Right ventricle myocardium superior (tissue), 1 donor: ENCODE results near the gene THUMPD3. TPM values are rescaled to one million over a fixed set of nuclear protein-coding genes. Genes with fewer than 3 reads are reported as not detected.

Experiments used
- ATAC-seq: fragments of 200-7000 bp; cut with Tn5 transposase; one replicate; pipeline ENCODE4 v1.9.1; 2020; ENCODE audit warnings: mild to moderate bottlenecking; ENCODE audit not compliant: poor library complexity
- DNase-seq: peaks from one replicate; pipeline ENCODE4 v3.0.0-alpha.2; 2020
- intact Hi-C: fragments of 100-400 bp; cut with DNase I; formaldehyde crosslinking; loops from one replicate; pipeline ENCODE4 v1.11.2; 2022
- total RNA-seq: library from RNA; stranded (reverse); fragmentation: NEBNext Ultra II Directional; extraction: Animal tissue kit (Norgen Biotek cat#: 25700); gene quantifications from one replicate; pipeline ENCODE4 v1.2.1, GENCODE V29; 2021
- donor health status: DM: no; HTN: yes; CAD: no; lungs with severe emphysema.

THUMPD3 gene
- total RNA-seq, 1 donor from 2014 or later = 52.9 TPM

- intact Hi-C loops = no loop called here
- ATAC-seq (no peak), DNase-seq (no peak)
Measured at GRCh38 chr3:9390265-9390888, 27.5 kb downstream of the THUMPD3 start.

DNA sequence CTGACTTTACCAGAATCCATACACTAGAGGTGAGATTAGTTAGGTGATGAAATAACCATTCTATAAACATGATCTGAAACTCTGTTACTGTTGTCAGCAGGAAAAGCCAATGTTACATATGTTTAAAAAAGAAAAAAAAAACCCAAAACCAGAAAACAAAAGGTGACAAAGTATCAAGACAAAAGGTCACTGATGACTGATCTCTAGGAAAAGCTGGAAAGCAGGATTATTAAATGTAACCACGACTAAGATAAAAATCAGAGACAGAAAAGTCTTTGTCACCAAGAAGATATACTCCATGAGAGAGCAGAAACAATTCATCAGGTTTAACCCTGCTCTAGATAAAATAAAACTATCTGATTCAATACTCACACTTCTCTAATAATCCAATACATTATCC is 29.2 kb downstream of the THUMPD3 start:
- no peak for DNase-seq
- intact Hi-C loops = no loop called here
- ATAC-seq = no peak

DNA sequence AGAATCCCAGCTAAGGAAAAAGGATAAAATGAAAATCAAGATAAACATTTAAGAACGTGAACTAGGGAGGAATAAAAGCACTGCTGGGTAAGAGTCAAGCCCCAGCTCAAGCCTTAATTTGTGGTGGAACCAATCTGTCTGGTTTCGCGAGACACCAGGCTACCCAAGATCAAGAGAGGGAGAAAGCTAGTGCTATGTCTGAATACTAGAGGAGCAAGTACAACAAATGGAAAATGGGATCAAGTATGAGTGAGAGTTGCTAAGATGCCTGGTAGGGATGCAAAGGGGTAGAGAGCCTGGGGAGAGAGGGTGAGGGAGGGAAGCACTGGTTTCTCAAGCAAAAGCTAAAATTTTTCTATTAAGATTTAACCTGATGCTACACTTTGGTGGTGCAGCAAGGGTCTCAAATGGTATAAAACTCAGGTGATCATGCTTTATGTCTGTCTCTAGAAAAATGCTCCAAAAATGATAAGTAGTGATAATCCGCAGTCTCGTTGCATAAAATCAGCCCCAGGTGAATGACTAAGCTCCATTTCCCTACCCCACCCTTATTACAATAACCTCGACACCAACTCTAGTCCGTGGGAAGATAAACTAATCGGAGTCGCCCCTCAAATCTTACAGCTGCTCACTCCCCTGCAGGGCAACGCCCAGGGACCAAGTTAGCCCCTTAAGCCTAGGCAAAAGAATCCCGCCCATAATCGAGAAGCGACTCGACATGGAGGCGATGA is 32.9 kb downstream of the THUMPD3 start:
- ATAC-seq (no peak), DNase-seq (no peak)
- intact Hi-C loops = no loop called here

- intact Hi-C loops = no loop called here
- DNase-seq (no peak), ATAC-seq (peak; percentile 33)
Measured at GRCh38 chr3:9396301-9396631, 33.4 kb downstream of the THUMPD3 start.

DNA sequence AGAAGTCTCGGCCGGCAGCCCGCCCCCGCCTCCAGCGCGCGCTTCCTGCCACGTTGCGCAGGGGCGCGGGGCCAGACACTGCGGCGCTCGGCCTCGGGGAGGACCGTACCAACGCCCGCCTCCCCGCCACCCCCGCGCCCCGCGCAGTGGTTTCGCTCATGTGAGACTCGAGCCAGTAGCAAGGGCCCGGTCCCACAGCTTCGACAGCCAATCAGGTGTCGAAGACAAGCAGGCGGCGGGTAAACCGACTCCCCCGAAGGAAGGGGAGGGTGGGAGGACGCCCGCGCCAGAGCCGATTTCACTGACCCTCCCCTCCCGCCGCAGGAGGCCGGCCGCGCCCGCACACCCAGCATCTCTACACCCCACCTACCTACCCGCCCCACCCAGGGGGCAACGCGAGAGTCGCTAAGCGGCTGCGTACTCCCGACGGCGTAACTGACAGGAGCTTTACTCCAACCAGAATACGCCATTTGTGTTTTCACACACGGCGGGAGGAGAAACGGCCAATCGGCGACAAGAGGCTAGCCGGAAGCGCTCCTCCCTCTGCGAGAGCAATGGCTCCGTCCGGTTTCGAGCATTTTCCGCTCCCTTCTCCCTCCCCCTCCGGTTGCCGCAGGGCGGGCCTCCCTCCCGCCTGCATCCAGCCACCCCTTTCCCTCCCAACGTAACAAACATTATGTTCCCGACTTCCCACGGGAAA is 33.9 kb downstream of the THUMPD3 start:
- DNase-seq (peak; percentile 99), ATAC-seq (peak; percentile 87)
- intact Hi-C loops = no loop called here

- peak; percentile 82 for ATAC-seq
- DNase-seq = peak; percentile 99
- intact Hi-C loops = no loop called here
Measured at GRCh38 chr3:9397332-9397905, 34.6 kb downstream of the THUMPD3 start, which contains the start of gene SETD5. Gene SETD5 (plus strand): TSS chr3:9397615. CDS start chr3:9428939, 31,324 bp downstream.

DNA sequence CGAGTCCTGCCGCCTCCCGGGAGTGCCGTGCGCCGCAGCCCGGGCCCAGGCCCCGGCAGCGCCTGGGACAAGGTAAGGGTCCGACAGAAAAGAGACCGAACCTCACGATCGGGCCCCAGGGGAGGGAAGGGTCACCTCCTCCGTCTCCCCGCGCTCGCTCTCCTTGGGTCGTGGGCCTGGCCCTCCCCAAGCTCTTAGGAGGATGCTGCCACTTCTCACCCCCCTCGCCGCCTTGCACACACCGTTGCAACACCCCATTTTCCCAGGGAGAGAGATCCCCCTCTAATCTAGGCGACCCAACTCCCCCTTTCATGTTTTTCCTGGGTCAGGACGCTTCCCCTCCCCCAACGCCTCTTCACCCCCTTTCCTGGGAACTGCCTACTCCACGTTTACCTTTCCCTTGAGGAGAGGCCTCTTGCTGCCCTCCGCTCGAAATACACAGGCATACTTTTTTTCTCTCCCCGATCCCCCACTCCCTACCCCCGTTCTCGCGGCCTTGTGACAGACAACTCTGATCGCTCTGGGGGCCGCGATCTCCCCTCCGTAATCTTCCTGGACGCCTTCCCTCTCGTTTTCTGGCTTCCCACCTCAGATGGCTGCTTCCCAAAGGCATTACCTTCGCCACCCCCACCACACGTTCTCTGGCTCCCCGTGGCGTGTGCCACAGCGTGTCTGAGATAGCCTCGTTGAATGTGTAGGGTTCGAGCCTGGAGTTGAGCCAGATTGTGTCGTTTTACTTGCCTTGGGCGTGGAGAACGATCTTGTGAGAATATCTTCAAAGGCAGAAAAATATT is 35.2 kb downstream of the THUMPD3 start:
- DNase-seq (peak; percentile 50), ATAC-seq (no peak)
- intact Hi-C loops = no loop called here

- ATAC-seq (no peak), DNase-seq (no peak)
- intact Hi-C loops = no loop called here
Measured at GRCh38 chr3:9398700-9399336, 36.0 kb downstream of the THUMPD3 start.

- ATAC-seq = no peak
- no peak for DNase-seq
- intact Hi-C loops = no loop called here
Measured at GRCh38 chr3:9399337-9399703, 36.5 kb downstream of the THUMPD3 start.

- ATAC-seq (peak; percentile 46), DNase-seq (peak; percentile 89)
- intact Hi-C loops = no loop called here
Measured at GRCh38 chr3:9399746-9400145, 36.9 kb downstream of the THUMPD3 start.

DNA sequence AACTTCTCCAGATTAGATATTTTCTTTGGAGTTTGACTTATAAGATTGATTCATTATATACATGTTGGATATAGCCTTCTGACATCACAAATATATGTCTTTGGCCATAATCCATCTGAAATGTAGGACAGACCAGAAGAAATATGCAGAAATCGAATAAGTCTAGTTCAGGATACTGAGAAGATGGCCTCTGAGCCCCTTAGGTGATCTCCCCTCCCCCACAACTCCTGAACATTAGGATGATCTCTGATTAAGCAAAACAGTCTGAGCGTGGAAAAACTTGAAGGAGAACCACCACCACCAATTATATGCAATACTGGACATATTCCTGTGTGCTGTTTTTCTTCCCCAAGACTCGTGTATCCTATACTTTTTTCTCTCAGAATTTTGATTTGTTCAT is 37.8 kb downstream of the THUMPD3 start:
- intact Hi-C loops = no loop called here
- ATAC-seq = no peak
- no peak for DNase-seq

- intact Hi-C loops = no loop called here
- ATAC-seq (no peak), DNase-seq (no peak)
Measured at GRCh38 chr3:9401986-9402385, 39.1 kb downstream of the THUMPD3 start.

DNA sequence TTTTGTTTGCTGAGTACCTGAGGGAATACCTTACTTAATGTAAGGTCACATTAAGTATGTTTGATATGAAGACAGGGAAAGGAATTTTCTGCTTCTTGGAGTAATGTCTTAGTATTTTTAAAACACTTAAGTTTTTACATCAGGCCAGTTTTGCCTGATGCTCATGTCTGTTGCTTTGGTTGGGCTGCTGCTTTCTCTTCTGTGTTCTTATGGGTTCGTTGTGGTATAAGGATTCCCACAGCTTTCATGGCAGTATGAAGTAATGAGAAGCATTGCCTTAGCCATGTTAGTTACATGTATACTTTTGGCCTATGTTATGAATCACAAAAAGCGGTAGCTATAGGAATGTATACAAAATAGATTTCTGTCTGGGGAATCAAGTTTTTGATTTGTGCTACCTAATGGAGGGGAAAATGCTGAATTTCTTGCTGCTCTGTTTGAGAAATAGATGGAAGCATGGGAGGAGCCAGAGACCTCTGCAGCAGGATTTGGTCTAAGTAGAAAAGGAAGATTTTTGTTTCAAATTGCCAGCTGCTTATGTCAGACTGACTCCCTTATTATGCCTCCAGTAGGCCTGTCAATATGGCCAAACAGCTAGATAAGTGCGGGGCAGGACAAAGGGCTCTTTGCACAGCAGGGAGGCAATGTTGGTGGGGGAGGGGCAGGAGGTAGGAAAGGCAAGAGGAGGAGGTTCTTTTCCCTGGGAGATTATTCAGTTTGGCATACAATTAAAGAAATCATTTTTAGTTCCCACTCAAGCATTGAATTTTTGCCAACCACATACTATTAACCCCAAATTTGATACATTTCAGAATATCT is 39.8 kb downstream of the THUMPD3 start:
- intact Hi-C loops = no loop called here
- ATAC-seq (no peak), DNase-seq (peak; percentile 46)

DNA sequence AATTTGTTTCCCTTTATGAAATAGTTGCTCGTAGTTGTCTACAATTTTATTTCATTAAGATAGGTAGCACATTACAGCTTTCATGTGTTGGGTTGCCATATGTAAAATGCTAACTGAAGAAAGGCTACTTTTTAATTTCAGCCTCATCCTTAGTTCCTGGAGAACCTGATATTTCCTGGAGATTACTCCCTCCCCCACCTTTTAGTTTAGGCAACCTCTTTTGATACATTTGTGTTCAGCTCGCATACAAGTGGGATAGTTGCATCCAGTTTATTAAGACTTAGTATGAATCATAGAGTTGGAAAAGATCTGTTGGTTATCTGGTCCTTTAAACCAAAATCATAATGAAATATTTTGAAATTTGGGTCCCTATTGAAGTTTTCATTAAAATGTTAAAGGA is 40.6 kb downstream of the THUMPD3 start:
- intact Hi-C loops = no loop called here
- ATAC-seq (no peak), DNase-seq (no peak)

- ATAC-seq (no peak), DNase-seq (no peak)
- intact Hi-C loops = no loop called here
Measured at GRCh38 chr3:9404680-9405079, 41.8 kb downstream of the THUMPD3 start.

GRCh38 chr3:9405756-9406155 is 42.9 kb downstream of the THUMPD3 start:
- no peak for DNase-seq
- intact Hi-C loops = no loop called here
- ATAC-seq = no peak

GRCh38 chr3:9406856-9407626 is 44.2 kb downstream of the THUMPD3 start:
- intact Hi-C loops = no loop called here
- DNase-seq = no peak
- ATAC-seq = peak; percentile 18
